Upper lobe of left lung (tissue), 6 donors: Measurements from ENCODE around the gene DDX24. TPM values are rescaled to one million over a fixed set of nuclear protein-coding genes. Genes with fewer than 3 reads are reported as not detected.

ENCODE experiments used
- ATAC-seq, 2 donors: fragments of 200-7000 bp; cut with Tn5 transposase; one replicate each; pipeline ENCODE4 v1.9.1; 2022; ENCODE audit warnings: mild to moderate bottlenecking in 2 of 2, moderate library complexity in 2 of 2; ENCODE audit not compliant: low FRiP score in 2 of 2
- DNase-seq, 2 donors: peaks; one replicate each; pipeline ENCODE4 v3.0.0-alpha.2; 2019 to 2020
- H3K27ac ChIP-seq, 4 donors: fragments of 200-600 bp; sonication (generic); one replicate each; pipeline ENCODE4 v1.5.1; 2016 to 2019
- H3K27me3 ChIP-seq, 4 donors: fragments of 200-600 bp; sonication (generic); one replicate each; pipeline ENCODE4 v1.5.1; 2017 to 2019
- H3K36me3 ChIP-seq, 4 donors: fragments of 200-600 bp; sonication (generic); one replicate each; pipeline ENCODE4 v1.5.1; 2016 to 2019
- H3K4me1 ChIP-seq, 4 donors: fragments of 200-600 bp; sonication (generic); one replicate each; pipeline ENCODE4 v1.5.1; 2018 to 2019
- H3K4me3 ChIP-seq, 4 donors: fragments of 200-600 bp; sonication (generic); one replicate each; pipeline ENCODE4 v1.5.1; 2017 to 2019; ENCODE audit warnings: mild to moderate bottlenecking in 2 of 4, moderate library complexity in 1 of 4
- H3K9me3 ChIP-seq, 4 donors: fragments of 200-600 bp; sonication (generic); one replicate each; pipeline ENCODE4 v1.5.1; 2018 to 2019
- EP300 ChIP-seq, 4 donors: sonication (generic); formaldehyde crosslinking; IDR thresholded peaks; one replicate each; pipeline ENCODE4 v1.5.1; 2017; ENCODE audit warnings: antibody characterized with exemption in 4 of 4, control low read depth in 2 of 4
- POLR2A ChIP-seq, 4 donors: fragments of 450-650 bp; IDR thresholded peaks; one replicate each; pipeline ENCODE4 v1.5.1; 2016 to 2017; ENCODE audit warnings: antibody characterized with exemption in 4 of 4, mild to moderate bottlenecking in 2 of 4
- POLR2AphosphoS5 ChIP-seq, 2 donors: sonication (generic); formaldehyde crosslinking; IDR thresholded peaks; one replicate each; pipeline ENCODE4 v1.5.1; 2017; ENCODE audit warnings: antibody characterized with exemption in 2 of 2
- WGBS, 2 donors: methylation state at CpG; one replicate each; pipeline ENCODE4 v1.1.5; 2017 to 2018; 5-methylcytosine and 5-hydroxymethylcytosine counted together
- total RNA-seq, 6 donors: library from RNA; depleted of rRNA in 4 of 6; stranded (reverse); fragments of >200 nt in 4 of 6; gene quantifications; one replicate each; pipeline versions ENCODE4 v1.1.0 to v1.2.1, GENCODE V29; 2016 to 2021
- TF ChIP-seq, protein P1 (sequence below), 6 experiments: fragments of 450-650 bp in 4 of 6; fragments of 200-600 bp in 2 of 6; sonication (generic) in 2 of 6; IDR thresholded peaks; one replicate each; pipeline ENCODE4 v1.5.1; 2016 to 2019; ENCODE audit warnings: antibody characterized with exemption in 6 of 6
- donor health status: DM: no; HTN: no; CAD: no; lungs with moderate emphysema.
- donor health status: DM: no; HTN: yes; CAD: no; lungs with severe emphysema.

The DDX24 gene
- total RNA-seq, 6 donors from 2014 or later = 124 to 189 (median 154) TPM

DNA sequence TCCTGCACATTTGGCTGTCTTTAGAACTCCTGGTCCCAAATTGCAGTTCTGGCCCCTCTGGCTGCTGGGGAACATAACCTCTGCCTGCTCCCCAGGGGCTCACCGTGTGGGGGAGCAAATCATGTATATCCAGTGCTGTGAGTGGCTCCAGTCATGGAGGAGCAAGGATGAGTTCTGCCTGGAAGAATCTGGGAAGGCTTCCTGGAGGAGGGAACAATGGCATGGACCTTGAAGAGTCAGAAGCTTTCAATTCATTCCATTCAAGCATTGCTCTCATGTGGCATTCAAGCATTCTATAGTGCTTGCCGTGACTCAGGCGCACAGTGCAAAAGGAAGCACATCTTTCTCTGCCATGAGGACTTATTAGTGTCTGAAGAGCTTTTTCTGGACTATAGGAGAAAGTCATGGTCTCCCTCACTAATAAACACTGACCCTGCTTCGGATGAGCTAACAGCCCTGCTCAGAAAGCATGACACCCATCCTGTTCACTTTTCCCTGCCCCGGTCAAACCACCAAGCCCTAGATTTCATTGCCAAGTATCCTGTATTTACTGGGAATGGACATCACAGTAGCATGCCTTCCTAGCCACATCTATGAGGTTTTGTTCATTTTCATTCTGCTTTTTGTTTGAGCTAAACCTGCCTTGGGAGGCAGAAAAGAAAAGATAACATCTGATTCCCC, 33.0 kb upstream of the DDX24 start:
- ATAC-seq (no peak), DNase-seq (no peak)
- Histone ChIP-seq H3K27me3 (no peaks in the 10 kb centered on the region), H3K4me3 (peak overlapping the region in 3 of 4 donors; percentile 42 to 58 (median 54)), H3K9me3 (no peaks in the 10 kb centered on the region), H3K27ac (peak overlapping the region; percentile 85 to 93 (median 88)), H3K36me3 (peaks cover 0 to 11% (median 4%) of the 10 kb centered on the region in 4 donors), H3K4me1 (peaks cover 22 to 35% (median 24%) of the 10 kb centered on the region in 4 donors)
- TF ChIP-seq POLR2A (IDR thresholded peaks at IDR 0.05) = no peak
- no peak for TF ChIP-seq POLR2AphosphoS5 (IDR thresholded peaks at IDR 0.05)
- TF ChIP-seq EP300 (IDR thresholded peaks at IDR 0.05) = no peak
- TF ChIP-seq, protein P1, sequence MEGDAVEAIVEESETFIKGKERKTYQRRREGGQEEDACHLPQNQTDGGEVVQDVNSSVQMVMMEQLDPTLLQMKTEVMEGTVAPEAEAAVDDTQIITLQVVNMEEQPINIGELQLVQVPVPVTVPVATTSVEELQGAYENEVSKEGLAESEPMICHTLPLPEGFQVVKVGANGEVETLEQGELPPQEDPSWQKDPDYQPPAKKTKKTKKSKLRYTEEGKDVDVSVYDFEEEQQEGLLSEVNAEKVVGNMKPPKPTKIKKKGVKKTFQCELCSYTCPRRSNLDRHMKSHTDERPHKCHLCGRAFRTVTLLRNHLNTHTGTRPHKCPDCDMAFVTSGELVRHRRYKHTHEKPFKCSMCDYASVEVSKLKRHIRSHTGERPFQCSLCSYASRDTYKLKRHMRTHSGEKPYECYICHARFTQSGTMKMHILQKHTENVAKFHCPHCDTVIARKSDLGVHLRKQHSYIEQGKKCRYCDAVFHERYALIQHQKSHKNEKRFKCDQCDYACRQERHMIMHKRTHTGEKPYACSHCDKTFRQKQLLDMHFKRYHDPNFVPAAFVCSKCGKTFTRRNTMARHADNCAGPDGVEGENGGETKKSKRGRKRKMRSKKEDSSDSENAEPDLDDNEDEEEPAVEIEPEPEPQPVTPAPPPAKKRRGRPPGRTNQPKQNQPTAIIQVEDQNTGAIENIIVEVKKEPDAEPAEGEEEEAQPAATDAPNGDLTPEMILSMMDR (IDR thresholded peaks at IDR 0.05) = no peak
- 66 to 72% methylated on average over 5 of the region's 5 CpGs for whole genome bisulfite sequencing, 2 donors

DNA sequence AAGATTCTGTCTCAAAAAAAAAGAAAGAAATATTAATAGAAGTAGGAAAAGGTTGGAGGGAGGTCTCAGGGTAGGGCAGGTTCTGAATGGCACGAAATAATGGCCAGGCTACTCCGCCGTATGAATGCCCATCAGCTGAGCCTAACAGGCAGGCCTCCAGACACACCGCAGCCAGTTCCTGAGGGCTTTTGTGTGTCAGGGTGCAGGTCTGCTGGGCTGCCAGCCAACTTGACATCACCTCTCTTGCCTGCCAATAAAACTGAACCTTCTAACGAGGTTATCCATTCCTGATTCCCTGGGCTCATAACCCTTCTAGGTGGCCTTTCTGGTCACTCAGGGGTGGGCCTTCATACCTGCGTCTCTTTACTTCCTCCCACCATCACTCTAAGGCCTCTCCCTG, 32.5 kb upstream of the DDX24 start:
- Histone ChIP-seq H3K9me3 (no peaks in the 10 kb centered on the region), H3K36me3 (peaks cover 0 to 11% (median 4%) of the 10 kb centered on the region in 4 donors), H3K27ac (peak overlapping the region; percentile 85 to 93 (median 88)), H3K27me3 (no peaks in the 10 kb centered on the region), H3K4me3 (peak overlapping the region in 3 of 4 donors; percentile 42 to 58 (median 54)), H3K4me1 (peaks cover 22 to 35% (median 24%) of the 10 kb centered on the region in 4 donors)
- 56 to 62% methylated on average over 6 of the region's 6 CpGs for WGBS, 2 donors
- DNase-seq (no peak), ATAC-seq (no peak)
- TF ChIP-seq POLR2A (IDR thresholded peaks at IDR 0.05) (no peak), EP300 (IDR thresholded peaks at IDR 0.05) (no peak), POLR2AphosphoS5 (IDR thresholded peaks at IDR 0.05) (no peak)
- TF ChIP-seq, protein P1 (IDR thresholded peaks at IDR 0.05) = no peak

DNA sequence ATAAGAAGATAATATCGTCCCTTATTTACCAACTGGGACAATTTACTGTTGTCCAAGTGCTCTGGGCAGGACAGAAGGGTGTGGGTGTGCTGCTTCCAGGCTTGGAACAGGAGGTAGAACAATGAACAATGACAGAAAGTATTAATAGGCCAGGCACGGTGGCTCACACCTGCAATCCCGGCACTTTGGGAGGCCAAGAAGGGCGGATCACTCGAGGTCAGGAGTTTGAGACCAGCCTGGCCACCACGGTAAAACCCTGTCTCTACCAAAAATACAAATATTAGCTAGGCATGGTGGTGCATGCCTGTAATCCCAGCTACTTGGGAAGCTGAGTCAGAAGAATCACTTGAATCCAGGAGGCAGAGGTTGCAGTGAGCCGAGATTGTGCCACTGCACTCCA, 32.1 kb upstream of the DDX24 start:
- Histone ChIP-seq H3K4me3 (peak overlapping the region in 3 of 4 donors; percentile 42 to 58 (median 54)), H3K27me3 (no peaks in the 10 kb centered on the region)
- TF ChIP-seq EP300 (IDR thresholded peaks at IDR 0.05) = no peak
- TF ChIP-seq POLR2A (IDR thresholded peaks at IDR 0.05) = no peak
- TF ChIP-seq, protein P1 (IDR thresholded peaks at IDR 0.05) = no peak
- no peak for TF ChIP-seq POLR2AphosphoS5 (IDR thresholded peaks at IDR 0.05)

DNA sequence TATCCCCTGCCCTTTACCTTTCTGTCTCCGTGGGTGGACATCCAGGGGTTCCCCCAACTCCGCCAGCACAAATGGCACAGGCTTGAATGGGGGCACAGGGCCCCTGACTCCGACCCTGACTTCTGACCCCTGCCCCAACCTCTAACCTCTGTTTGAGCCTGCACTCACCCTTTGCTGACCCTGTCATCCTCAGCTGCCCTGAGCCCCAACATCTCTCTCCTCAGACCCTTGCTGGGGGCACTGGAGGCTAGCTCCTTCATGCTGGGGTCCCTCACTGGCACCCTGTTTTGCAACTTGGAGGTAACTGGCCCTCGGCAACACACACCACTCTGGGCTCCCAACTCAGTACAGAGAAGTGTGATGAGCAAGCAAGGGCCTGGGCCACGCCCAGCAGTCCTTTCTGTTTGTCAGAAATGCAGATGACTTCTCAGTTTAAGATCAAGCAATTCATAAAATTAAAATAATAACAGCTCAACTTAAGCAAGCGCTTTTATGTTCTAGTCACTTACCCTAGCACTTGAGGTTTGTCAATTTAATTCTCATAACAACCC, 31.6 kb upstream of the DDX24 start:
- Histone ChIP-seq H3K27me3 (no peaks in the 10 kb centered on the region), H3K4me3 (peak overlapping the region in 3 of 4 donors; percentile 42 to 58 (median 54)), H3K36me3 (peaks cover 0 to 11% (median 4%) of the 10 kb centered on the region in 4 donors), H3K9me3 (no peaks in the 10 kb centered on the region), H3K4me1 (peaks cover 22 to 35% (median 24%) of the 10 kb centered on the region in 4 donors), H3K27ac (peak overlapping the region; percentile 87 to 93 (median 92))
- TF ChIP-seq EP300 (IDR thresholded peaks at IDR 0.05) (no peak), POLR2A (IDR thresholded peaks at IDR 0.05) (no peak), POLR2AphosphoS5 (IDR thresholded peaks at IDR 0.05) (no peak)
- TF ChIP-seq, protein P1 (IDR thresholded peaks at IDR 0.05) = no peak
- DNase-seq (peak in 1 of 2 donors; percentile 10), ATAC-seq (no peak)
- 66 to 71% methylated on average over 5 to 6 of the region's 6 CpGs for WGBS, 2 donors

More for the DNA sequence above, 32.1 kb upstream of the DDX24 start:
- Histone ChIP-seq H3K9me3 (no peaks in the 10 kb centered on the region), H3K27ac (peak overlapping the region; percentile 85 to 93 (median 88)), H3K36me3 (peaks cover 0 to 11% (median 4%) of the 10 kb centered on the region in 4 donors), H3K4me1 (peaks cover 22 to 35% (median 24%) of the 10 kb centered on the region in 4 donors)
- DNase-seq (no peak), ATAC-seq (no peak)
- WGBS, 2 donors = 61 to 65% methylated on average over 7 of the region's 7 CpGs
